Limb (tissue), 2 donors: ENCODE data around the gene FUNDC2.
"Not testable (repeated sequence)": the region's sequence is repeated elsewhere in the genome, so short reads cannot be mapped to it uniquely, and the experiment has no call there.

Experiments used
- DNase-seq, 2 donors: peaks; one replicate each; pipeline ENCODE4 v3.0.0-alpha.2; 2016; ENCODE audit errors: extremely low spot score in 2 of 2

FUNDC2 gene, protein sequence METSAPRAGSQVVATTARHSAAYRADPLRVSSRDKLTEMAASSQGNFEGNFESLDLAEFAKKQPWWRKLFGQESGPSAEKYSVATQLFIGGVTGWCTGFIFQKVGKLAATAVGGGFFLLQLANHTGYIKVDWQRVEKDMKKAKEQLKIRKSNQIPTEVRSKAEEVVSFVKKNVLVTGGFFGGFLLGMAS

DNA sequence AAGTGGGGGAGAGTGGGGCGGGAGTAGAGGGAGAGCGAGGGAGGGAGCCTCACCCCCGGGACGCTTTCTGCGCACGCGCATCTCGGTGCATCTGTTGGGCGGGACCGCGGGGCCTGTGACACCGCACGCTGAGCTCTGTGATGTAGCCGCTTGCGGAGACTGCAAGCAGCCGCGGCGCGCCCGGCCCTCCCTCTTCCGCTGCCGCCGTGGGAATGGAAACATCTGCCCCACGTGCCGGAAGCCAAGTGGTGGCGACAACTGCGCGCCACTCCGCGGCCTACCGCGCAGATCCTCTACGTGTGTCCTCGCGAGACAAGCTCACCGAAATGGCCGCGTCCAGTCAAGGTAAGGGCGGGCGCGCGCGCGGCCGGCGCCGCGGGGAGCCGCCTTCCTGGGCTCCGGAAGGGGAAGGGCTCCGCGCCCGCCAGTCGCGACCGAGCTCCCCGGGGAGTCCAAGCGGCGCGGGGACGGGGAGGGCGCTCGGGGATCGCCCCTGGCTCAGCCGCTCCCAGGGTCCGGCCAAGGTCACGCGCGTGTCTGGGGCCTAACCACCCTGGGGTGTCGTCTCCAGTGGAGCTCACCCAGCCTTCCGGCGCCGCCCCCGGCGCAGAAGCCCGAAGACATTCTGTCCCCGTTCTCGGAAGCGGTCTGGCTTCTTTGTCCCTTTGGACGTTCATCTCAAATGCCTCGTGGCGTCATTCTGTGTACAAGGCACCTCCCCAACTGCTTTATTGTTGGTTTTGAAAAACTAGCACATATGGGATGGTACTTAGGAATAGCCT, at the start of gene FUNDC2:
Gene FUNDC2 (plus strand): TSS at position 118 of the 782 bp plus-strand sequence. CDS start 95 bp downstream, at position 213.
- peak; percentile 88 to 93 for DNase-seq

DNA sequence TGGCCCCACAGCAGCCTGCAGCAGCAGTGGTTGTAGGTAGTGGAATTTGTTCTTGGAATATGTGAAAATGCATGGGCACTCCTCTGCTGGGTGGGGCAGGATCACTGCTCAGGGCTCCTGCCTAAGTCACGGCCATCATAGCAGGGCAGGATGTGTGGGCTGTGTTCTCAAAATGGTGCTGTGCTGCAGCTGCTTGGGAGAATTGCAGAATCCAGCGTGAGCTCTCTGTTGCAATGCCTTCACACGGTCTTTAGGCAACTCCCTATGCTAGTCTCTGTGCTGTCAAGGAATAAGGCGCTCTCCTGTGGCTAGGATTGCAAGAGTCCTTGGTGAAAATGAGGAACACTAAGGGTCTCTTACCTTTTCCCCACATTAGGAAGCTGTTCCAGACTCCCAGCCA, 47.0 kb upstream of the FUNDC2 start:
- no peak for DNase-seq

DNA sequence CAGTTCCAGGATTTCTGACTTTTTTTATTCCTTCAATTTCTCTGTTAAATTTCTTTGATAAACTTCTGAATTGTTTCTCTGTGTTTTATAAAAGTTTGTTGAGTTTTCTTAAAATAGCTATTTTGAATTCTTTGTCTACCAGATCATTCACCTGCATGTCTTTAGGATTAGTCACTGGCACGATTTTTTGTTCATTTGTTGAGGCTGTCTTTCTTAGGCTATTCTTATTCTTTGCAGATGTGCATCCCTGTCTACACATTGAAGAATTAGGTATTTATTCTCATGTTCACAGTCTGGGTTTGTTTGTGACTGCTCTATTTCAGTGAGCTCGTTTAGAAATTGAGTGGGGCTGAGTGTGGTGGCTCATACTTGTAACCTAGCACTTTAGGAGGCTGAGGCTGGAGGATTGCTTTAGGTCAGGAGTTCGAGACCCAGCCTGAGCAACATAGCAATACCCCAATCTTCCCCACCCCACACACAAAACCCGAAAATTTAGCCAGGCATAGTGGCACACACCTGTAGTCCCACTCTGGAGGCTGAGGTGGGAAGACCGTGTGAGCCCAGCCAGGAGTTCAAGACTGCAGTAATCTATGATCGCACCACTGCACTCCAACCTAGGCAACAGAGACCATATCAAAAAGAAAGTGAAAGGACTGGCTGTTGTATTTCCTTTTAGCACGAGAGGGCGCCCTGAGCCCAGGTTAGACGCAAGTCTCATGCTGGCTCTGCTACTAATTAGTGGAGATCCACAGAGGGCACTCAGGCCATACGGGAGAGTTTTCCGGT, 46.1 kb upstream of the FUNDC2 start:
- DNase-seq: peak; percentile 27 to 73

DNA sequence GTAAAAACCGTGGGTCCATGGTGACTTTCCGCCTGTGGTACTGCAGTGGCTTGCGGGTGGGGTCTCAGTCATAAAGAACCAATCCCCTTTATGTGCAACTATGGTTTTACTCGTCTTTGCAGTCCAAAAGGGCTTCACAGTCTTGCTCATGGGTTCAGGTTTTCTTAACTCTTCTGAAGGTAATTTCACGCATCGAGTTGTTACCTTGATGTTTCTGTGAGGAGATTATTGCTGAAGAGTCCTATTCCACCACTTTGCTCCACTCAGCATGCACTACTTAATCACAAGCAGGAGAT, 45.6 kb upstream of the FUNDC2 start:
- DNase-seq: no peak

DNA sequence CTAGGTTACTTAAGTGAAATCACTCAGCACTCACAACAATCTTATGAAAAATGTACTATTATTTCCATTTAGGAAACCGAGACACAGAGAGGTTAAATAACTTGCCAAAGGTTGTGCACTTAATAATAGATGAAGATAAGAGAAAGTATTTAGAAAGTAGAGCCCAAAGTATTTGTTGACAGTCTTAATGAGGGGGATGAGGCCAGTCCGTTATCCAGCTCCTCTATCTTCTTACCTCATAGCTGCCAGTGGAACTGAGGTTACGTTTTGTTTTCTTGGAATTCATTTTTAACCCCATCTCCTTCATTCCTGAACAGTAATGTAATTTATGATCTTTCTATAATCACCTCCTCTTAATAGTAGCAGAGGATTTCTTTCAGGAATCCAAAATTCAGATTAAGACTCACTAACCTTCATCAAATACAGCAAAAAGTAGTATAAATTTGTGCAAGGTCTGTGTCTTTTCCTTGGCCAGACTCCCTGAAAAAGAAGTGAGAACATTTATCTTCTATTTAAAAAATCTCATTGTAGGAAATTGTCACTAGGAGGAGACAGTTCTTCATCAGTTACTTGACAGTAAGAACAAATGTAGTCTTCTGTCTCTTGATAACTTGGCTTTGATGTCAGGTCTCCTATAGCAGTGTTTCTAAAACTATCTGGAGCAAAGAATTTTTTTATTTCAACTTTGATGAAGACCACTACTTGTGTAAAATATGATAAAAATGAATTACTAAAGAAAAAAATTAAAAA, 39.6 kb upstream of the FUNDC2 start:
- DNase-seq: no peak

DNA sequence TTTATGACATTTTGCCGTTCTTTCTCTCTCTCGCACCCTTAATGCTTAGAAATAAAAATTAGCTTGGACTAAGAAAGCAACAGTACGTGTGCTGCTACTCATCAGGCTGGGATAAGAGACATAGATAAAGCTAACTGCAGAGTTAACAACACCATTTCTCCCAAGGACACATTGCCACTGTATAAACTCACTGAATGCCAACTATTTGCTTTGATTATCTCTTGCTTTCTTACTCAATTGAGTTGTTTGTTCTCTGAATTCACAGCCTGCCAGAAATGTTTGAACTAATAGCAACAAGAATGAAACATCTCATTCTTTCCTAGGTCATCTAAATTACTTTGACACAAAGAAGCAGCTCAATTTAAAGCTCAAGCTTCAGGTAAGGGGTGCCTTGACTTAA, 38.7 kb upstream of the FUNDC2 start:
- no peak for DNase-seq

DNA sequence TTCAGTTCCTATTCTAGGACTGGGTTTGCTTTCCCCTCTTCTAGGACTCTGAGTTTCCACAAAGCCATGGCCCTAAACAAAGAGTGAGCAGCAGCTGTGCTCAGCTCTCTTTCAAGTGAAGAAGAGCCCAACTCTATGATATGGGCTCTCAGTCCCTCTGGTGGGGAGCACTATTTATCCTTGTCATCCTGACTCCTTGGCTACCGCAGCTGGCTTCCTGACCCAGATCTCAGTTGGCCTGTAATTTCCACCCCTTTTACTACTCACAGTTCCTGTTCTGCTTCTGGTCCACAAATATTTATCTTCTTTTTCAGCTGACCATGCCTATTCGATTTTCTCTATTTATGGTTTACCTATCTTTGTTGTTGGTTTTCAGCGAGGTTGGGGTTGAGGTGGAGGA, 37.9 kb upstream of the FUNDC2 start:
- no peak for DNase-seq

DNA sequence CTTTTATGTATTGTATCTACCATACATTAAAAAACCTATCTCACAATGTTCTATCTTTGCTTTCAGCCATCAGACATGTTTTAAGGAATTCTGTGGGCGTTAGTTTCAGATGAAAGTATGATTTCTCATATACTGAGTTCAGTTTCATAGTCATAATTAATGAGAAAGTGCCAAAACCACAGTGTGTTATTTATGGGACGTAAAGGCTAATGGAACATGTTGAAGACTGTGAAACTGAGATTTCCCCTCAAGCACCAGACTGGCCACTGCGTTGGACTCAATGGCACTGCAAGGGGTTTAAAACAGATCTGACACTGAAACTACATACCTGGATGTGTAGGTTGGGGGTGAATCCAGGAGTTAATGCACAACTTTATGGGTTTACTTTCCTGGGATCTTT, 36.1 kb upstream of the FUNDC2 start:
- DNase-seq: no peak

DNA sequence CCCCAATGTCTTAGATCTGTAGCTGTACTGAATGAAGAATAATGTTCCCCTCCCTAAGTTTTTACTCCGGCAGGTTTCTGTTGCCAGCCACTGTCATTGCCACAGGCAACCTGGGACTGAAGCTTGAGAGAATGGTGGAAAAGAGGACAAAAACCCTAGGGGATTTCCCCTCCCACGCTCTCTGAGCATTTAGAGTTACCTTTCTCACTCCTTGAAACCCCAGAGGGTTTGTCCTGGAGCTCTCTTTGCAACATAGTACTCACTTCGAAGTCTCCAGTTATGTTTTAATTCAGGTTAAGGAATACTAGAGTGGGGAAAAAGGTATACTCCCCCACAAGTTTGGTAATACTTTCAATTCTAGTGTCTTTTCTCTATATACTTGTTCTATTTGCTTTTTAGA, 35.6 kb upstream of the FUNDC2 start:
- DNase-seq: no peak

DNA sequence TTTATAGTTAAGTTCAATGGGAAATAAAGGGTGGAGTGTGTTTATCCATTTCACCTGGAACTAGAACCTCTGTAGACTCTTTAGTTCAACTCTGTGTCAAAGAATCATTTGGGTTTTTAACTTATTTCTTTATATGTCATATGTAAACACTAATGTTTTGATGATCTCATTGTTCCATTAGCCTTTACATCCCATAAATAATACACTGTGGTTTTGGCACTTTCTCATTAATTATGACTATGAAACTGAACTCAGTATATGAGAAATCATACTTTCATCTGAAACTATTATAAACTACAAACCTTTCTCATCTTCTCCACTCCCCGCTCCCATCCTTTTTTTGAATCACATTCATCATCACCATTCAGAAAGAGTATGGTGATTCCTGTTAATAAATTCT, 35.2 kb upstream of the FUNDC2 start:
- DNase-seq: no peak

DNA sequence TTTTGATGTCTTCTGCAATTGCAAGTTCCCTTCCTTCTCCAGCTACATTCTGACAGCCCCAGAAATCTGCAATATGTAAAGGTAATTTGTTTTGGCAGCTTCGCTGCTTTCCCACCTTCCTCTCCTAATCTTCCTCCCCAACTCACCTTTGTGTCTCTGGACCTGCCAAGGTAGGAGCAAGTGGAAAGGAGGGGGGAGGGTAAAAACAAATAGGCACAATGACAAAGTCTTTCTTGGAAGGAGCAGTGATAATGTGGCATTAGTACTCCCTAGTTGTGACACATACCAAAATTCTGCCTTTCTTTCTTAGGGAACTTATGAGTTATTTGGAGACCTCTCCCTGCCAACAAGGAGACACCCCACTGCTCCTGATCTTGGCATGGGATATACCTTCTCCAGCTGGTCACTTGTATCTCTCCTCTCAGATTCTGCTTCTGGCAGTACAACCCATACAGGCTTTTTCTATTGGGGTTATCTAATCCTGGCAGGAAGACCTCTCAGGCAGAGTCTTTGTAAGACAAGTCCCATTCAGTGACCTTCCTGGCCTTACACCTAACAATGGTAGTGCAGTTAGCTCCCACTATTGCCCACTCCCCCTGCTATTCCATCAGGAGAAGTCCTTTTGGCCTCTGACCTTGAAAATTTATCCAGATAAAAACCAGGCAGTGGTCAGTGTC, 28.3 kb upstream of the FUNDC2 start:
- DNase-seq: no peak

DNA sequence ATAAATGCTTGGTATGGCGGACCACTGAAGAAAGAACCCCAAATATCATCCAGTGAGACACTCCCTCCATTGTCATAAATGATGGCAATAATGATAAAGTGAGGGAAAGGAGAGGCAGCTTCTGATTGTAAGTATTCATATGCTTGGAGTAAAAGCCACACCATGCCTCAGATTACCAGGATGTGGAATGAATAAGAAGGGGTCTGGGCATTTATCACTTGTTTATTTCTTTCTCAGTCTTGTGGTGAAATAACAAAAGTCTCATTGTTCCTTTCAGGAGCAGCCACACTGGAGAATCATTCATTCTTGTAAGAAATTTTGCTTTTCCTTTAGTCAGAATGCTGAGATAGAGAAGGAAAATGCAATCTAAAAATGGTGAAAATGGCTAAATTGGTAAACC, 25.8 kb upstream of the FUNDC2 start:
- no peak for DNase-seq

DNA sequence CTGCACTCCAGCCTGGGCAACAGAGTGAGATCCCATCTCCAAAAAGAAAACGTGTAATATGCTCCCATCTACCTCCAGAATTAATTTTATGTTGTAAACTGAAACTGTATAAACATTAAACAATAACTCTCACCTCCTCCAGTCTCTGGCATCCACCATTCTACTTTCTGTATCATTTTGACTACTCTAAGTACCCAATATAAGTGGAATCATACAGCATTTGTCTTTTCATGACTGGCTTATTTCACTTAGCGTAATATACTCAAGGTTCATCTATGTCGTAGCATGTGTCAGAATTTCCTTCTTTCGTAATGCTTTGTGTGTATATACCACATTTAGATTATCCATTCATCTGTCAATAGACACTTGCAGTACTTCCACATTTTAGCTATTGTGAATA, 24.8 kb upstream of the FUNDC2 start:
- DNase-seq: no peak

DNA sequence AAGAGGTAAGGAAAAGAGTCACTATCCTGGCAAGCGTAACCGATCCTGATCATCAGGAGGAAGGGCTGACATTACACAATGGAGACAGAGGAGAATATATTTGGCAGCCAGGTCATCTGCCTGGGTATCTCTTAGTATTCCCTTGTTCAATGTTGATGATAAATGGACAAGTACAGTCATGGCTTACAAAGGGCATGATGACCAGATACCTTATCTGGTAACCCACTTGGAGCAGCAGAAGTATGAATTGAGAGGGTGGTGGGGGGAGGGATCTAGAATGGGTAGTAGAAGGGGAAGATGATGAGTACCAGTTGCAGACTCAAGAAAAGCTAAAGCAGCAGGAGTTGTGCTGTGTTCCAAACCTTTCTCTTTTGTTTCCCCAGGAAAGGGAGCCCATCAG, 21.5 kb upstream of the FUNDC2 start:
- DNase-seq: no peak

DNA sequence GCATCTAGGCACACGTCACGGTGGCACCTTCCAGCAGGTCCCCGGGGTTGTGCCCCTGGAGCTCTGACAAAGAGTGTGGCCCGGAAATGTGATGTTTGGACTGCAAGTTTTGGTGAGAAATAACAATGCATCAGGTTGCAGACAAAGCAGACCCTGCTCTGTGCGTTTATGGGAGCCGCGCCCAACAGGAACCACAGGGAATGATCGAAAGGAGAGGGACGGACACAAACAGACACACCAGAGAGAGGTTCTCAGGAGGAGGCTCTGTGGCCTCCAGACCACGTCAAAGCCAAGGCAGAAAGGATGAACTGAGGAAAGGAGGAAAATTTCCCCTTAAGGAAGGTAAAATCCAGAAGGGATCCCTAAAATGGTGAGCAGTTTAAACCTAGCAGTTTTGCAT, 20.3 kb upstream of the FUNDC2 start:
- not testable (repeated sequence) for DNase-seq

DNA sequence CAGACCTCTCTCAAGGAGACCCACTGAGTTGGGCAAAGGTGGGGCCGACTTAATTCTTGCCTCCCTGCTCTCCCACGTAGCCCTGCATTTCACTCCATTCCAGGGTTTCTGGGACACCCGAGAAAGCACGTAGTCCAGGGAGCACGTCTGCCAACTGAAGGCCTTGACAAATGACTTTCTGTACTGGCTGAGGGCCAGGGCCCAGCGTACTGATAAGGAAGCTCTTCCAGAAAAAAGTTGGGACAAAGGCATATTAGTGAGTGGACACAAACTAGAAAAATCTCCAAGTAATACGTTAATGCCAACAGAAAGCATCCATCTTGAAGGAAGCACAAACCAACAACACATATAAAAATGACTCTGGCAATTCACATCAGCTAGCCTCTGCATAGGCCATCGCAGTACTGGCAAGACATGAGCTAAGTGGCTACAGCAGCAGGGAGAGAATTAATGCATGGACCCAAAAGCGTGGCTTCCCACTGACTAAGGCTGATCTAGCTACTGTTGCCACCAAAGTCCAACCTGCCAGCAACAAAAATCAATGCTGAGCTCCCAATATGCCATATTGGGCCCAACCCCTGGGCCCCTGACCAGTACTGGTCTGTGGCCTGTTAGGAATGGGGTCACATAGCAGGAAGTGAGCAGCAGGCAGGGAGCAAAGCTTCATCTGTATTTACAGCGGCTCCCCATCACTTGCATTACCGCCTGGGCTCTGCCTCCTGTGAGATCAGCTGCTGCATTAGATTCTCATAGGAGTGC, 19.6 kb upstream of the FUNDC2 start:
- DNase-seq: not testable (repeated sequence)

DNA sequence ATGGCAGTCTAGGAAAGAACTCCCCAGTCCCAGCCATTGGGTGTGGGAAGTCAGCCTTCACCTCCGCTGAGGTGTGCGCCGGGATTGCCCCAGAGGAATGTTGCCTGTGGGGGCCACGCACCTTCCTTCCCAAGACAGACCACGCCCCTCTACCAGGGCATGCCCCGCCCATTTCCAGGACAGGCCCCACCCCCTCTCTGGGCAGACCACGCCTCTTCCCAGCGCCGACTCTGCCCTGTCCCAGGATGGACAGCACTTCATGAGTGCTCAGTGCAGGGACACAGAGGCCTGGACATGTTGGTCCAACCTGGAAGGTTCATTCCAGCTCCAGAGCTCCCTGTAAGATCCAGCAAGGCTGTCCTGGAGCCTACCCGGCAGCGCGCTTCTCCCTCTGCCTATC, 18.1 kb upstream of the FUNDC2 start:
- not testable (repeated sequence) for DNase-seq

DNA sequence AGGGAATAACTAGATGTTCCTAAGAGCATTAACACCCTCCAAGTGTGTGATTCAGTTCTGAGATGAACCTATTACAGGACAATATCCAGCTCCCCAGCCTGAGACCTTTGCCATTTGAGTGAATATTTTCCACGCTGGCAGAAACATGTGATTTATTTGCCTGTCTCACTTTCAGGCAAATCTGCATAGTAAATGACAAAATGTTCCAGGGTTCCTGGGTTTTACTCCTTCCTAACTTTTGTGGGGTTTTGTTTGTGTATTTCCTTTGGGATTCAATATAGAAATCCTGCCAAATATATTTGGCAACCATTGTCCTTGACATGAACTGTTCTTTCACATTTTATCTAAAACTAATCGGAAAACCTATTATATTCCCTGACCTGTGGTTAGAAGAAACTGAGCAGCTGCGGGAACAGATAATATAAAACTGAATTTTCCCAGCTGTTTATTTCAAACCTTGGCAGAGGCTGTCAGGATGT, 16.6 kb upstream of the FUNDC2 start:
- DNase-seq: peak in 1 of 2 donors; percentile 15

DNA sequence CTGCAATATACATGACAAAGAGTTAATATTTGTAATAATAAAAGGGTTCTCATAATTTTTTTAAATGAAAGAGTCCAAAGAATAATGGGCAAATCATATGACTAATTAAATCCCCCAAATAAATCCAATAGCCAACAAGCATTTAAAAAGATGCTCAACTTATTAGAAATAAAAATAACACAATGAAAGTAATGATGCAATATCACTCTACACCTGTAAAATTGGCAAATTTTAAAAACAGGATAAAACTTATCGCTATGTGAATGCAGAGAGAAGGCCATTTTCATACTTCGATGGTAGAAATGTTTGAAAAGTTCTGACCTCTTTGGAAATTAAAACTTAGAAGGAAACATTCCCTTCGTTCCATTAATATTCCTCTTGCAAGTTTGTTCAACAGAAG, 6.1 kb upstream of the FUNDC2 start:
- no peak for DNase-seq

DNA sequence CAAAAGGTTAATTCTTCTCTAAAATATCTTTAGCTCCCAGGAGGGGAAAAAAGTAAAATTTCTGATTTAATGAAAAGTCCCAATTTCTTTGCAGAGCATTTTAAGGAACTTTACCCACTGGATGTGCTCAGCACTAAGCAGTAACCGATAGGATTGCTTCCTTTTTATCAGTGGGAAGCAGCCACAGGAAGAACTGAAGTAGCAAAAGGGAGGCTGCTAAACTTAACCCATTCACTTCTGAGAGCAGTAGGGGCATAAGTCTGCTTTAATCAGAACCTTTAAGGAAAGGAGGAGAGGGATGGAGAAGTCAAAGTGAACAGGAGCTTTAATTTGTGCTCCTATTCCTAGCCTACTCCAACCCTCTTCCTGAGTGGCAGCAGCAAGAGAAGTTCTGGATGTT, 4.1 kb upstream of the FUNDC2 start, which contains the start of gene F8:
Gene F8 (minus strand): TSS at position 139 of the 400 bp plus-strand sequence. CDS start 171 bp downstream, outside the sequence.
- no peak for DNase-seq
